ENCODE measurements around the gene MACROD2.

Gene MACROD2

DNA sequence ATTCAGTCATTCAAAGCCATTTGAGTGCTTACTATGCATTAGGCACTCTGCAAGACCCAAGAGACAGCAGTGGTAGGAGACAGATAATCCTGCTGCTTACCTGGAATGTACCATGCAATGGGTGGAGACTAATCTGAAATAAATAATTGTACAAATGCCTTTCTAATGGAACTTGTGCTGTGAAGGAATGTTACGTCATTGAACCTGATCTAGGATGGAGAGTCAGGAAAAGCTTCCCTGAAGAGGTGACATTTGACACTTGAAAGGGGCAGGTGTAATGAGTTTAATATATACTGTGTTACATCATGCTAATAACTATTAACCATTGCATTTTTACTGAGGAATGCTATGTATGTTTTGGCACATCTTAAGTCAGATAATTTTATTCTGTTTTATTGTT, 833.1 kb downstream of the MACROD2 start:
- no peaks in the 10 kb centered on the region for H3K36me3 Mint-ChIP-seq (ENCODE audit: low read depth)
- H3K4me1 Mint-ChIP-seq (ENCODE audit: low read depth): no peaks in the 10 kb centered on the region
- H3K4me3 Mint-ChIP-seq: no peak overlapping the region
- H3K9me3 Mint-ChIP-seq: peaks cover 3% of the 10 kb centered on the region
- no peaks in the 10 kb centered on the region for H3K27me3 Mint-ChIP-seq
- H3K27ac Mint-ChIP-seq: no peak overlapping the region

DNA sequence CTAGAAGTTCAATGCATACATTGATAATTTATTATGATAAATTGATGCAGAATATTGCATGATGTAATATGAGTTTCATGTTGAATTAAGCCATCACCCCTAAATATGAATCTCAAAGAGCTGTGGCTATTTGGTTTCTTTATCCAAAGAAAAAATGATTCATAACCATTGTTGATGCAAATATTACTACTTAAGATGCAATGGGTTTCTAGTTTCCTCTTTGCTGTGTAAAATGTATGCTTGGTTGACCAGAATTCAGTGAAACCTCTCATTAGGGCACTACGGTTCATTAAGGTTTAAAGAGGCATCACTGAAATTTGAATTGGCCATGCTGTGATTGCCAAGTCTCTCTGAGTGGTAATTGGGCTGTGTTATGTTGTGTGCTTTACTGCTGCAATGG, 834.6 kb downstream of the MACROD2 start:
- Mint-ChIP-seq H3K27ac (no peak overlapping the region), H3K4me1 (ENCODE audit: low read depth) (no peaks in the 10 kb centered on the region), H3K9me3 (peaks cover 3% of the 10 kb centered on the region), H3K36me3 (ENCODE audit: low read depth) (no peaks in the 10 kb centered on the region), H3K4me3 (no peak overlapping the region), H3K27me3 (no peaks in the 10 kb centered on the region)

- Mint-ChIP-seq H3K9me3 (peaks cover 3% of the 10 kb centered on the region), H3K27ac (no peak overlapping the region), H3K27me3 (no peaks in the 10 kb centered on the region)
These were observed 835.1 kb downstream of the MACROD2 start for GRCh38 chr20:14830466-14830865.

DNA sequence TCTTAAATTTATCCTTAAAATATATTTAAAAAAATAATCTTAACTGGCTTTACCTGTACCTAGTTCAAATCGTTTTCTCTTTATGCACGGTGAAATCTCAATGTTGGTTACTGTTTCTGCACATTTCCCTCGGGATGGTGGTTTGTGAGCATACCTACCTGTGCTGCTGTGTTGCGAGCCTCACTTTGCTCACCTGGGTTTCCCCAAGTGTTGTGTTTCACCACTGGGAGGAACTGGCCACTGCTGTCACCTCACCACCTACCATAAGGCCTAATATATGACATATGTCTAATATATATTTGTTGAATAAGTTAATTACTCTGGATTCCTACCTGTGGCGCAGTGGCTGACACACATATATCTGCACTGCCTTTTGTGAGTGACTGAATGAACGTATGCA, 835.6 kb downstream of the MACROD2 start:
- Mint-ChIP-seq H3K27me3 (no peaks in the 10 kb centered on the region), H3K4me1 (ENCODE audit: low read depth) (no peaks in the 10 kb centered on the region), H3K27ac (no peak overlapping the region), H3K9me3 (peaks cover 3% of the 10 kb centered on the region), H3K36me3 (ENCODE audit: low read depth) (no peaks in the 10 kb centered on the region), H3K4me3 (no peak overlapping the region)

More at GRCh38 chr20:14830466-14830865, 835.1 kb downstream of the MACROD2 start:
- Mint-ChIP-seq H3K4me1 (ENCODE audit: low read depth) (no peaks in the 10 kb centered on the region), H3K4me3 (no peak overlapping the region), H3K36me3 (ENCODE audit: low read depth) (no peaks in the 10 kb centered on the region)

- Mint-ChIP-seq H3K27ac (no peak overlapping the region), H3K4me3 (no peak overlapping the region), H3K4me1 (ENCODE audit: low read depth) (no peaks in the 10 kb centered on the region), H3K9me3 (no peaks in the 10 kb centered on the region), H3K36me3 (ENCODE audit: low read depth) (no peaks in the 10 kb centered on the region), H3K27me3 (no peaks in the 10 kb centered on the region)
These were observed 837.3 kb downstream of the MACROD2 start for GRCh38 chr20:14832630-14833029.

DNA sequence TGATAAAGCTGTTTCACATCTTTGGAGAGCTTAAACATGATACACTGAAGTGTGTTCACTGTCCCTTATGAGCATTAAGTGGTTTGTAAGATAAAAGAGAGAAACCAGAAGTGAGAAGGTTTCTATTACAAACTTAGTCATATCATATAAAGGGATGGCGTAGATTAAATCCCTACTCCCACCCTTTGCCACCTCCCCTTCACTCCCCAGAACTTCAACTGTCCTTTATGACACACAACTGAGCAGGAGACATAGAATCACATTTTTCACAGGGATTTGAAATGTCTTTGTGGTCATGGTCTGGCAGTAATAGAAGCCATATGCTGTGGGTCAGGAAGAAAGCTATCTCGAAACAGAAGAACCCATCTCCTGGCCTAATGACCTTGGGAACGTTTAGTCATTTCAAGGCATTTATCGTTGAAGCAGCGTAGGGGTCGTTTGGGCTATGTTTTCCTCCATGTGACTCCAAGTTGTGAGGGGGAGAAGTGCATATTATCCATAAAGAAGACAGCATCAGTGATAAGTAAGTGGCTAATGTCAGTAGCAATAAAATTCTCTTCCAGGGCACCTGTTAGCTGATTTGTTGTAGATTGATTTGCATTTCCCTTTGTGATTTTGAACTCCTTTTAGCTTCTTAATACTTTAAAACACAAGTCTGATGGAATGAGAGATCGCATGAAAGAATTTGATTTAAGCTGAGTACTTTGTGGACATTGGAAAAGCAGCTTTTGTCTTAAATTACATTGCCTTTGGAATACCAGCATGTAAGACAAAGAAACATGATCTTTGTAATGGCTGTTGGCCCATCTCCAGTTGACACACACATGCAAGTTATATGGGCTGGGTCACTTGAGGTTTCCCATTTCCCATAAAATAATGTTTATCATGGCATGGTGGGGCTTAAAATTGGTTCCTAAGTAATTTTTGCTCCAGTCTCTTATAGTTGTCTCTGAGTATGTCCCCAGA, 843.6 kb downstream of the MACROD2 start:
- H3K36me3 Mint-ChIP-seq (ENCODE audit: low read depth): no peaks in the 10 kb centered on the region
- no peak overlapping the region for H3K27ac Mint-ChIP-seq

GRCh38 chr20:14845199-14846160, 850.2 kb downstream of the MACROD2 start:
- no peaks in the 10 kb centered on the region for H3K36me3 Mint-ChIP-seq (ENCODE audit: low read depth)

More for the DNA sequence above, 843.6 kb downstream of the MACROD2 start:
- H3K4me3 Mint-ChIP-seq: no peak overlapping the region
- H3K4me1 Mint-ChIP-seq (ENCODE audit: low read depth): no peaks in the 10 kb centered on the region
- H3K9me3 Mint-ChIP-seq: no peaks in the 10 kb centered on the region
- H3K27me3 Mint-ChIP-seq: no peaks in the 10 kb centered on the region

GRCh38 chr20:14848806-14849205, 853.5 kb downstream of the MACROD2 start:
- Mint-ChIP-seq H3K4me3 (no peak overlapping the region), H3K4me1 (ENCODE audit: low read depth) (no peaks in the 10 kb centered on the region), H3K27ac (no peak overlapping the region), H3K27me3 (no peaks in the 10 kb centered on the region), H3K9me3 (peaks cover 8% of the 10 kb centered on the region), H3K36me3 (ENCODE audit: low read depth) (no peaks in the 10 kb centered on the region)

More at GRCh38 chr20:14845199-14846160, 850.2 kb downstream of the MACROD2 start:
- no peaks in the 10 kb centered on the region for H3K9me3 Mint-ChIP-seq
- H3K27ac Mint-ChIP-seq: no peak overlapping the region
- H3K4me1 Mint-ChIP-seq (ENCODE audit: low read depth): no peaks in the 10 kb centered on the region
- H3K4me3 Mint-ChIP-seq: no peak overlapping the region
- H3K27me3 Mint-ChIP-seq: no peaks in the 10 kb centered on the region

DNA sequence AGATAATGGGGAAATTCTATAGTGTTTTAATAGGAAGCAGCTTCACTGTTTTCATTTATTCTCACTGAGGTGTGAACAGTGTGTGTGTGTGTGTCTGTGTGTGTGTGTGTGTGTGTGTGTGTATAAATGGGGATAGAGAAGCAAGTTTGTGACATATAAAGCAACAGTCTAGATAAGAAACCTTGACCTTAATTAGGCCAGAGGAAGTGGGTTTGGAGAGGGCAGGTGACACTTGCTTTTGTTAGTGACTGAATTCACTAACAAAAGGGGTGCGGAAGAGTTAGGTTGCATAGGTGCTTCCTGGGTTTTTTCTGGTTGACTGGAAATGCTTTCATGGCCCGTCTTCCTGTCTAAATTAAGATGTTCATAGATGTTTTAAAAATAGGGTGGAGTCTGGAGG, 857.8 kb downstream of the MACROD2 start:
- Mint-ChIP-seq H3K4me1 (ENCODE audit: low read depth) (no peaks in the 10 kb centered on the region), H3K27me3 (no peaks in the 10 kb centered on the region), H3K9me3 (peaks cover 8% of the 10 kb centered on the region), H3K27ac (no peak overlapping the region), H3K4me3 (no peak overlapping the region), H3K36me3 (ENCODE audit: low read depth) (no peaks in the 10 kb centered on the region)

GRCh38 chr20:14855171-14855570, 859.9 kb downstream of the MACROD2 start:
- Mint-ChIP-seq H3K4me1 (ENCODE audit: low read depth) (no peaks in the 10 kb centered on the region), H3K4me3 (no peak overlapping the region), H3K27ac (no peak overlapping the region), H3K9me3 (peaks cover 8% of the 10 kb centered on the region), H3K36me3 (ENCODE audit: low read depth) (no peaks in the 10 kb centered on the region), H3K27me3 (no peaks in the 10 kb centered on the region)

- Mint-ChIP-seq H3K9me3 (no peaks in the 10 kb centered on the region), H3K36me3 (ENCODE audit: low read depth) (no peaks in the 10 kb centered on the region), H3K4me3 (no peak overlapping the region), H3K27ac (no peak overlapping the region), H3K4me1 (ENCODE audit: low read depth) (no peaks in the 10 kb centered on the region), H3K27me3 (no peaks in the 10 kb centered on the region)
These were observed 864.3 kb downstream of the MACROD2 start for GRCh38 chr20:14859627-14860026.

DNA sequence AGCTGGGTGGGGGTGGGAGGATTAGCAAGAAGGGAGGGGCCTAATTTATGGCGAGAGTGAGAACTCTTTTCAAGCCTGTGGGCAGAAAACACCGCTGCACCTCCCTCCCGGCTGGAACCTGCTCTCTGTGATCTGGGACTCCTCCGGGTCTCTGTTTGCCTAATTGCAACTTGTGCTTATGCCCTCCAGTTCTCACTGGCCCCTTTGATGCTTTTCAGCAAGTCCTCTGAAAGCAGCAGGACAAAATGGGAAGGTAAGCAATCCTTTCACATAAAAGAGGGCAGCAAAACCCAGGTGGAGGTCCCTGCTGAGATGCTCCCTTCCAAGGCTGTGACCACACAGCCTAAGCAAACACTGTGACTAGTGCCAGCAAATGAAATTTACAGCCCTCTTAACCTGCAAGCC, 865.1 kb downstream of the MACROD2 start:
- Mint-ChIP-seq H3K4me1 (ENCODE audit: low read depth) (no peaks in the 10 kb centered on the region), H3K36me3 (ENCODE audit: low read depth) (no peaks in the 10 kb centered on the region), H3K9me3 (no peaks in the 10 kb centered on the region), H3K27ac (no peak overlapping the region), H3K27me3 (no peaks in the 10 kb centered on the region), H3K4me3 (no peak overlapping the region)

GRCh38 chr20:14861028-14861699, 865.8 kb downstream of the MACROD2 start:
- Mint-ChIP-seq H3K27me3 (no peaks in the 10 kb centered on the region), H3K4me3 (no peak overlapping the region), H3K27ac (no peak overlapping the region), H3K36me3 (ENCODE audit: low read depth) (no peaks in the 10 kb centered on the region), H3K9me3 (no peaks in the 10 kb centered on the region), H3K4me1 (ENCODE audit: low read depth) (no peaks in the 10 kb centered on the region)

- Mint-ChIP-seq H3K4me3 (no peak overlapping the region), H3K27ac (no peak overlapping the region), H3K9me3 (no peaks in the 10 kb centered on the region), H3K4me1 (ENCODE audit: low read depth) (no peaks in the 10 kb centered on the region), H3K27me3 (no peaks in the 10 kb centered on the region), H3K36me3 (ENCODE audit: low read depth) (no peaks in the 10 kb centered on the region)
These were observed 869.9 kb downstream of the MACROD2 start for GRCh38 chr20:14865169-14865568.
